HCT116 (cell line): Measurements from ENCODE around the gene YLPM1. TPM values are rescaled to one million over a fixed set of nuclear protein-coding genes. Genes with fewer than 3 reads are reported as not detected.

ENCODE experiments used
- ATAC-seq: fragments of 200-7000 bp; cut with Tn5 transposase; 2 replicates; pipeline ENCODE4 v1.9.1; 2020; ENCODE audit warnings: mild to moderate bottlenecking, moderate library complexity
- BruUV-seq: library from RNA; stranded (reverse); fragments of 400-500 nt; replicated peaks from 2 replicates; lab custom pipeline; 2021; lab: Mats Ljungman, UMichigan
- CTCF ChIA-PET: fragments of 300-600 bp; sonication (Branson Sonifier 250); formaldehyde crosslinking; loops from one replicate; lab custom pipeline; 2021; ENCODE audit warnings: antibody characterized with exemption; lab: Charles Lee
- POLR2A ChIA-PET: fragments of 300-600, 350-600 bp; sonication (Branson Sonifier 250); formaldehyde crosslinking; loops from one replicate; lab custom pipeline; 2021; ENCODE audit warnings: antibody characterized with exemption; lab: Charles Lee
- RAD21 ChIA-PET, 2 experiments: fragments of 300-600 bp; sonication (Branson Sonifier 250); formaldehyde crosslinking; loops; one replicate each; lab custom pipeline; 2023; ENCODE audit warnings: low total read pairs in 2 of 2; ENCODE audit not compliant: uncharacterized antibody in 2 of 2, unreplicated experiment in 2 of 2, low non-redundant PET in 1 of 2; lab: Charles Lee
- DNase-seq: peaks from one replicate; pipeline ENCODE4 v3.0.0-alpha.2; 2010; ENCODE audit warnings: low read depth, low spot score
- H2AFZ ChIP-seq: fragments of 200-600 bp; shearing (Covaris generic), sonication (generic); 2 replicates; pipeline ENCODE4 v1.6.1; 2017; ENCODE audit warnings: low read depth, mixed run types, mixed read lengths, antibody characterized with exemption, low read length; ENCODE audit not compliant: poor library complexity, severe bottlenecking
- H3K27ac ChIP-seq: 2 replicates; pipeline ENCODE4 v1.5.1; 2012; ENCODE audit warnings: low read depth, low read length
- H3K27me3 ChIP-seq: fragments of 200-600 bp; sonication (generic); 2 replicates; pipeline ENCODE4 v1.6.1; 2016; ENCODE audit warnings: mixed run types, low read length, mixed read lengths; ENCODE audit not compliant: insufficient read depth
- H3K36me3 ChIP-seq, 2 experiments: fragments of 200-500 bp in 1 of 2; fragments of 200-600 bp in 1 of 2; sonication (Bioruptor generic) in 1 of 2; sonication (generic) in 1 of 2; 2 replicates each; pipeline versions ENCODE4 v1.5.1 to v1.6.1; 2014 to 2016; ENCODE audit warnings: low read length in 2 of 2, inconsistent platforms in 1 of 2, mixed read lengths in 1 of 2, mixed run types in 1 of 2; ENCODE audit not compliant: insufficient read depth in 2 of 2, control insufficient read depth in 1 of 2
- H3K4me1 ChIP-seq, 2 experiments: fragments of 200-600 bp in 1 of 2; sonication (generic) in 1 of 2; 2 replicates each; pipeline versions ENCODE4 v1.5.1 to v1.6.1; 2012 to 2017; ENCODE audit warnings: low read length in 2 of 2, inconsistent platforms in 1 of 2, mild to moderate bottlenecking in 1 of 2, mixed read lengths in 1 of 2, mixed run types in 1 of 2, moderate library complexity in 1 of 2; ENCODE audit not compliant: insufficient read depth in 2 of 2, control insufficient read depth in 1 of 2
- H3K4me2 ChIP-seq: fragments of 200-600 bp; sonication (generic); 2 replicates; pipeline ENCODE4 v1.6.1; 2017; ENCODE audit warnings: mixed run types, low read length, mixed read lengths
- H3K4me3 ChIP-seq, 2 experiments: fragments of 200-600 bp in 1 of 2; sonication (generic) in 1 of 2; replicated peaks in 1 of 2; 2 replicates each; pipeline ENCODE4 v1.5.1; 2011 to 2016; ENCODE audit warnings: low read length in 2 of 2, control low read depth in 1 of 2, low read depth in 1 of 2, mild to moderate bottlenecking in 1 of 2, mixed read lengths in 1 of 2, mixed run types in 1 of 2
- H3K79me2 ChIP-seq: fragments of 200-600 bp; sonication (generic); 2 replicates; pipeline ENCODE4 v1.6.1; 2017; ENCODE audit warnings: mild to moderate bottlenecking, mixed run types, low read length, moderate library complexity, mixed read lengths; ENCODE audit not compliant: insufficient read depth
- H3K9ac ChIP-seq: fragments of 200-600 bp; sonication (generic); 2 replicates; pipeline ENCODE4 v1.6.1; 2016; ENCODE audit warnings: low read length, mixed read lengths
- H3K9me2 ChIP-seq: fragments of 200-600 bp; sonication (generic), shearing (Covaris generic); 2 replicates; pipeline ENCODE4 v1.6.1; 2017; ENCODE audit warnings: mixed run types, mild to moderate bottlenecking, moderate library complexity; ENCODE audit not compliant: insufficient read depth
- H3K9me3 ChIP-seq, 2 experiments: fragments of 200-500 bp in 1 of 2; fragments of 200-600 bp in 1 of 2; sonication (Bioruptor generic) in 1 of 2; sonication (generic) in 1 of 2; 2 replicates each; pipeline ENCODE4 v1.6.1; 2014 to 2017; ENCODE audit warnings: low read length in 2 of 2, mixed read lengths in 2 of 2, inconsistent platforms in 1 of 2, low read depth in 1 of 2, mild to moderate bottlenecking in 1 of 2, mixed run types in 1 of 2, moderate library complexity in 1 of 2; ENCODE audit not compliant: control insufficient read depth in 1 of 2, insufficient read depth in 1 of 2
- H4K20me1 ChIP-seq: fragments of 200-600 bp; sonication (generic), shearing (Covaris generic); 2 replicates; pipeline ENCODE4 v1.6.1; 2017; ENCODE audit warnings: mixed run types, mild to moderate bottlenecking, moderate library complexity; ENCODE audit not compliant: insufficient read depth
- CBX3 ChIP-seq: IDR thresholded peaks from 2 replicates; pipeline ENCODE4 v1.6.1; 2012; ENCODE audit warnings: low read depth
- EGR1 ChIP-seq: IDR thresholded peaks from 2 replicates; pipeline ENCODE4 v1.6.1; 2012; ENCODE audit warnings: low read depth
- EZH2phosphoT487 ChIP-seq: fragments of 200-600 bp; IDR thresholded peaks from 2 replicates; pipeline ENCODE4 v1.6.1; 2018; ENCODE audit warnings: antibody characterized with exemption, borderline replicate concordance
- FOSL1 ChIP-seq: IDR thresholded peaks from 2 replicates; pipeline ENCODE4 v1.6.1; 2012; ENCODE audit warnings: low read depth
- JUND ChIP-seq: IDR thresholded peaks from 2 replicates; pipeline ENCODE4 v1.6.1; 2012
- MAX ChIP-seq: IDR thresholded peaks from 2 replicates; pipeline ENCODE4 v1.6.1; 2012
- POLR2A ChIP-seq: IDR thresholded peaks from 2 replicates; pipeline ENCODE4 v1.7.0; 2011; ENCODE audit warnings: borderline replicate concordance; ENCODE audit not compliant: insufficient read depth, insufficient read length; ENCODE audit errors: extremely low read depth
- RAD21 ChIP-seq: IDR thresholded peaks from 2 replicates; pipeline ENCODE4 v1.6.1; 2012; ENCODE audit warnings: low read depth, mild to moderate bottlenecking
- SP1 ChIP-seq: IDR thresholded peaks from 2 replicates; pipeline ENCODE4 v1.6.1; 2012; ENCODE audit warnings: low read depth
- SRF ChIP-seq: IDR thresholded peaks from 2 replicates; pipeline ENCODE4 v1.6.1; 2012; ENCODE audit warnings: low read depth
- TCF7L2 ChIP-seq: IDR thresholded peaks from 2 replicates; pipeline ENCODE4 v1.7.0; 2011; ENCODE audit warnings: borderline replicate concordance, inconsistent platforms; ENCODE audit not compliant: insufficient read depth, insufficient read length; ENCODE audit errors: extremely low read depth
- YY1 ChIP-seq: IDR thresholded peaks from 2 replicates; pipeline ENCODE4 v1.6.1; 2011; ENCODE audit warnings: low read length, low read depth, moderate library complexity, mild to moderate bottlenecking; ENCODE audit not compliant: insufficient replicate concordance; ENCODE audit errors: extremely low read depth
- ZFX ChIP-seq: fragments of 450-650 bp; IDR thresholded peaks from 2 replicates; pipeline ENCODE4 v1.6.1; 2017
- ZNF274 ChIP-seq: fragments of 200-500 bp; sonication (Bioruptor generic); IDR thresholded peaks from 2 replicates; pipeline ENCODE4 v1.6.1; 2014; ENCODE audit warnings: mild to moderate bottlenecking, low read depth, low read length, inconsistent platforms
- intact Hi-C: fragments of 100-400 bp; cut with micrococcal nuclease; formaldehyde crosslinking; loops from 2 replicates; pipeline ENCODE4 v1.10.0; 2022
- total RNA-seq: library from RNA; stranded (reverse); gene quantifications from one replicate; pipeline ENCODE4 v1.2.1, GENCODE V29; 2021; ENCODE audit not compliant: unreplicated experiment
- TF ChIP-seq, protein P1 (sequence below): IDR thresholded peaks from 2 replicates; pipeline ENCODE4 v1.6.1; 2012

Gene YLPM1
- total RNA-seq, 1 experiment from 2014 or later = 55.1 TPM

- DNase-seq (no peak), ATAC-seq (no peak)
- H3K79me2 ChIP-seq = peaks cover 94% of the 10 kb centered on the region
- no peak overlapping the region for H3K27ac ChIP-seq
- POLR2A ChIA-PET = no interaction called here
- no peaks in the 10 kb centered on the region for H3K27me3 ChIP-seq
- H4K20me1 ChIP-seq = peaks cover 7% of the 10 kb centered on the region; the same call in 1 of the 2 replicates
- BruUV-seq = no TSS peak
- TF ChIP-seq EGR1 (no peak), RAD21 (no peak), ZFX (no peak), SRF (no peak), POLR2A (no peak), ZNF274 (no peak), SP1 (no peak), MAX (no peak), TCF7L2 (no peak), FOSL1 (no peak), JUND (no peak), EZH2phosphoT487 (no peak), CBX3 (no peak), YY1 (no peak)
- TF ChIP-seq, protein P1, sequence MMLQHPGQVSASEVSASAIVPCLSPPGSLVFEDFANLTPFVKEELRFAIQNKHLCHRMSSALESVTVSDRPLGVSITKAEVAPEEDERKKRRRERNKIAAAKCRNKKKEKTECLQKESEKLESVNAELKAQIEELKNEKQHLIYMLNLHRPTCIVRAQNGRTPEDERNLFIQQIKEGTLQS = no peak
- H3K4me3 ChIP-seq = no peak overlapping the region
- no peak overlapping the region for H2AFZ ChIP-seq
- H3K36me3 ChIP-seq = peaks cover 1 to 15% of the 10 kb centered on the region in 2 experiments; a peak in 2 of 4 replicates
- RAD21 ChIA-PET = no interaction called here
- no peaks in the 10 kb centered on the region for H3K9me2 ChIP-seq
- H3K9ac ChIP-seq = no peak overlapping the region
- intact Hi-C loops = no loop called here
- no peak overlapping the region for H3K4me2 ChIP-seq
- CTCF ChIA-PET = no interaction called here
- no peaks in the 10 kb centered on the region for H3K9me3 ChIP-seq
- no peaks in the 10 kb centered on the region for H3K4me1 ChIP-seq
These were observed 8.3 kb downstream of the YLPM1 start for GRCh38 chr14:74771399-74771798.
